Fibroblast of the aortic adventitia (primary cell): ENCODE results near the gene LYRM4. TPM values are rescaled to one million over a fixed set of nuclear protein-coding genes. Genes with fewer than 3 reads are reported as not detected.

Experiments used
- DNase-seq: peaks from one replicate; pipeline ENCODE4 v3.0.0-alpha.2; 2010; ENCODE audit warnings: low read depth
- H3K4me3 ChIP-seq: 2 replicates; pipeline ENCODE4 v1.5.1; 2011; ENCODE audit warnings: low read depth, mild to moderate bottlenecking, control low read depth, low read length, moderate library complexity
- CTCF ChIP-seq: IDR thresholded peaks from 2 replicates; pipeline ENCODE4 v1.5.1; 2011; ENCODE audit warnings: mild to moderate bottlenecking, low read length, control low read depth, inconsistent platforms; ENCODE audit not compliant: insufficient read depth
- total RNA-seq: library from RNA; depleted of rRNA; stranded (reverse); fragments of >200 nt; gene quantifications from 2 replicates; pipeline ENCODE4 v1.2.3, GENCODE V29; 2012; ENCODE audit warnings: low replicate concordance

Gene LYRM4
- total RNA-seq, 1 donor, result 21.2 TPM

GRCh38 chr6:5204376-5204775 lies 56.4 kb downstream of the LYRM4 start:
- DNase-seq, result no peak
- no peak for TF ChIP-seq CTCF
- no peak overlapping the region for H3K4me3 ChIP-seq

- no peak overlapping the region for H3K4me3 ChIP-seq
- no peak for TF ChIP-seq CTCF
- DNase-seq, result no peak
Observed at GRCh38 chr6:5203546-5203945, 57.2 kb downstream of the LYRM4 start.

GRCh38 chr6:5202941-5203340 lies 57.8 kb downstream of the LYRM4 start:
- no peak overlapping the region for H3K4me3 ChIP-seq
- no peak for TF ChIP-seq CTCF
- no peak for DNase-seq

- no peak for TF ChIP-seq CTCF
- H3K4me3 ChIP-seq, result no peak overlapping the region
- no peak for DNase-seq
Observed at GRCh38 chr6:5202206-5202605, 58.5 kb downstream of the LYRM4 start.

- no peak for TF ChIP-seq CTCF
- peak; percentile 23 for DNase-seq
- H3K4me3 ChIP-seq, result no peak overlapping the region
Observed at GRCh38 chr6:5201271-5201670, 59.5 kb downstream of the LYRM4 start.

- no peak for DNase-seq
- no peak overlapping the region for H3K4me3 ChIP-seq
- no peak for TF ChIP-seq CTCF
Observed at GRCh38 chr6:5199702-5200101, 61.0 kb downstream of the LYRM4 start.

- H3K4me3 ChIP-seq, result no peak overlapping the region
- DNase-seq, result no peak
- TF ChIP-seq CTCF, result no peak
Observed at GRCh38 chr6:5199283-5199682, 61.5 kb downstream of the LYRM4 start.
